HG02678 (cell line): Measurements from ENCODE around the gene CDKN3.
"Not testable (repeated sequence)": the region's sequence is repeated elsewhere in the genome, so short reads cannot be mapped to it uniquely, and the experiment has no call there.

ENCODE experiments used
- ATAC-seq: cut with Tn5 transposase; IDR thresholded peaks from one replicate; pipeline ENCODE4 v1.9.1; 2021; ENCODE audit warnings: mild to moderate bottlenecking, moderate library complexity; ENCODE audit not compliant: unreplicated experiment

CDKN3 gene

DNA sequence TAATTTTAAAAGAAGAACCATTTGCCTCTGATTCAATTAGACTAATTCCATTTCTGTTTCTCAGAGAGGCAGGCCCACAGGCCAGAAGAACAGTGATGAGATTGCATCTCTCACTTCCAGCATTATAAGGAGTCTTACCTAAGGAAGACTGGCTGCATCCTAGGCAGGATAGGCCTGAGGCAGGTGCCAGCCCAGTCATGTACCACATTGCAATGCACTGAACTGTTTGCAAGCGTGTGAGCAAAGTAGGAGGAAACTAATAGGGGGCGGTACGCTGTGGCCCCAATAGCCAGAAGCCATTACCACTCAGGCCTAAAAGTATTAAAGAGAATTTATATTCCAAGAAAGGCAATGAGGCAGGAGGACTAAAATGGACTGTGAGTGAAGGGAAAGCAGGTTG is 56.4 kb downstream of the CDKN3 start:
- ATAC-seq = no peak

DNA sequence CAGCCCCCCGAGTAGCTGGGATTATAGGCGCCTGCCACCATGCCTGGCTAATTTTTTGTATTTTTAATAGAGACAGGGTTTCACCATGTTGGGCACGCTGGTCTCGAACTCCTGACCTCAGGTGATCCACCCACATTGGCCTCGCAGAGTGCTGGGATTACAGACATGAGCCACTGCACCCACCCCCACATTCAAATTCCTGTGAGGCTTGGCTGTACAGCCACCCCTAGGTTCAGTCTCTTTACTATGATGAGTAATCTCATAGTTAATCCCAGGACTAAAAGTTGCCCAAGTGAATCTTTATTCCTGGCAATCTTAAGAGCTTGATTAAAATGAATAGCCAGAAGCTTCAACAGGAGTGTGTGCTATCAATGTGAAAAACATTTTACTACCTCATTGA is 57.2 kb downstream of the CDKN3 start:
- ATAC-seq = not testable (repeated sequence)

DNA sequence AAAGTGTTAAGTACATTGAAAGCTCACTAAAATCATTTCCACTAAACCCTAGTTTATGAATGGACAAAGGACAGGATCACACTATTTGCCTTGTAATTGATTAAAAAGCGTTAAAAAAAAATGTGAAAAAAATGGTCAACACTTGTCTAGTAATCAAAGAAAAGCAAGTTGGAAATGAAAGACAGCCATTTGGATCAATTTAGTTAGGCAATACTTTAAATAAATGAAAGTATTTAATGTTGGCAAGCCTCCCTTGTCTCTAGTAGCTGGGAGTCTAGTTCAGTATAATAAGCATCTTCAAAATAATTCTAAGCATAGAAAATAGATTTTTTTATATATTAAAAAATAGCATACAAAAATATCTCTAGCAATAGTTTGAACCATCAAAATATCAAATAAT is 58.6 kb downstream of the CDKN3 start:
- no peak for ATAC-seq

DNA sequence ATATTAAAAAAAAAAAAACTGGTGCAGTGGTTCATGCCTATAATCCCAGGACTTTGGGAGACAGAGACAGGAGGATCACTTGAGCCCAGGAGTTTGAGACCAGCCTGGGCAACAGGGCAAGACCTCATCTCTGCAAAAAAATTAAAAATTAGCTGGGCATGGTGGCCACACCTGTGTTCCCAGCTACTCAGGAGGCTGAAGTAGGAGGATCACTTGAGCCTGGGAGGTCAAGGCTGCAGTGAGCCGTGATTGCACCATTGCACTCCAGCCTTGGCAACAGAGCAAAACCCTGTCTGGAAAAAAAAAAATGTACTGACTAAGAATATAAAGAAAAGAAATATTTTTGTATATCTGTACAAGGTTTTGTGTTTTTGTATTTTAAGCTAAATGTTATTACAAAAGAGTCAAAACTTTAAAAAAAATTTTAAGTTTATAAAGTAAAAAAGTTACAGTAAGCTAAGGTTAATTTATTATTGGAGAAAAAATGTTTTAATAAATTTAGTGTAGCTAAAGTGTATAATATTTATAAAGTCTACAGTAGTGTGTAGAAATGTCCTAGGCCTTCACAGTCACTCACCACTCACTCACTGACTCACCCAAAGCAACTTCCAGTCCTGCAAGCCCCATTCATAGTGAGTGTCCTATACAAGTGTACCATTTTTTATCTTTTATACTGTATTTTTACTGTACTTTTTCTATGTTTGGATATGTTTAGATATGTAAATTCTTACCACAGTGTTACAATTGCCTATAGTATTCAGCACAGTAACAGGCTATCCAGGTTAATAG is 60.2 kb downstream of the CDKN3 start:
- not testable (repeated sequence) for ATAC-seq

DNA sequence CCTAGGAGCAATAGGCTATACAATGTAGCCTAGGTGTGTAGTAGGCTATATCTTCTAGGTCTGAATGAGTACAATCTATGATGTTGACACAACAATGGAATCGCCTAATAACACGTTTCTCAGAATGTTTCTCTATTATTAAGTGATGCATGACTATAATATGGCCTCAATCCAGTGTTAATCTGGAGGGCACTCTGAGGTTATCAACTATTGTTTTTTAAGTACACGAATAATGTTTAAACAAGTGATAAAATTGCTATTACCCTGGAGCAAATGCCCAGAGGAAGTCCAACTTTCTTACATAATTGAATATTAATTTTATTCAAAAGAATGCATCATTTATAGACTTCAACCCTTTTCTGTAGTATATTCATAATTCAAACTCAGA is 60.8 kb downstream of the CDKN3 start:
- ATAC-seq = no peak

DNA sequence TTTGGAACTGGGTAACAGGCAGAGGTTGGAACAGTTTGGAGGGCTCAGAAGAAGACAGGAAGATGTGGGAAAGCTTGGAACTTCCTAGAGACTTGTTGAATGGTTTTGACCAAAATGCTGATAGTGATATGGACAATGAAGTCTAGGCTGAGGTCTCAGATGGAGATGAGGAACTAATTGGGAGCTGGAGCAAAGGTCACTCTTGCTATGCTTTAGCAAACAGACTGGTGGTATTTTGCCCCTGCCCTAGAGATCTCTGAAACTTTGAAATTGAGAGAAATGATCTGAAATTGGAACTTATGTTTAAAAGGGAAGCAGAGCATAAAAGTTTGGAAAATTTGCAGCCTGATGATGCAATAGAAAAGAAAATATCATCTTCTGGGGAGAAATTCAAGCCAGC is 61.7 kb downstream of the CDKN3 start:
- ATAC-seq = not testable (repeated sequence)

DNA sequence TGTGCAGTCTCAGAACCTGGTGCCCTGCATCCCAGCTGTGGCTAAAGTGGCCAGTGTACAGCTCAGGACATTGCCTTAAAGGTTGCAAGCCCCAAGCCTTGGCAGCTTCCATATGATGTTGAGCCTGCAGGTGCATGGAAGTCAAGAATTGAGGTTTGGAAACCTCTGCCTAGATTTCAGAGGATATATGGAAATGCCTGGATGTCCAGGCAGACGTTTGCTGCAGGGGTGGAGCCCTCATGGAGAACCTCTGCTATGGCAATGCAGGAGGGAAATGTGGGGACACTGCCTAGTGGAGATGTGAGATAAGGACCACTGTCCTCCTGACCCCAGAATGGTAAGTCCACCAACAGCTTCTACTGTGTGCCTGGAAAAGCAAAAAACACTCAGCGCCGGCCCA is 62.3 kb downstream of the CDKN3 start:
- no peak for ATAC-seq

DNA sequence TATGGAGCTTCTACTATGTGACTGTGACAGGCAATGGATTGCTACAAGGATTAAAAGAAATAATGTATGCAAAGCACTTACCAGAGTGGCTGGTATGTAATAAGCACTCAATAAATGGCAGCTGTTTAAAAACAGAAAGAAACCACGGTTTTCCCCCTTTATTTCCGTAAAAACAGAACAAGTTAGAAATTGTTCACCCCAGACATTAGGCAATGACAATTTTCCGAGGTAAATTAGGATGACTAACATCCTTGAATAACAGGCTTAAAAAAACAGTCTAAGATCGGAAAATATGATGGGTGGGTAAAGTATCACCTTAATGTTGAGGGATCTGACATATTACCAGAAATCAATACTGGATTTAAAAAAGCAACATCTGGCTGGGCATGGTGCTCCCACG is 65.2 kb downstream of the CDKN3 start:
- no peak for ATAC-seq

DNA sequence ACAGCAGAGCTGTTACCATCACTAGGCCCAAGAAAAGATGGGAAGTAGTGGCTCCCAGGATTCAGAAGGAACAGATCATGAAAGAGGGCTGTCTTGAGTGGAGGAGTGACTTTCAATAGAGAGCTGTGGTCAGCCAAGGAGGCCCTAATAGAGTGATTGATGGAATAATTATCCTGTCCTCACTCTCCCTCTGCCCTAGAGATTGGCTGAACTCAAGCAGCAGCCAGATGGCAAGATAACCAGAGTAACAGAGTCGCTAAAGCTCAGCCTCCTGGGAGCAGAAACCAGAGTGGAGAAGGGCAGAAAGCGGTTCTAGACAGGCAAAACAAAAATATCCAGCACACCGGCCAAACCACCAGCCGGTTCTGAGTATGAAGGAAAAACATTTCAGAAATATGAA is 68.8 kb downstream of the CDKN3 start:
- no peak for ATAC-seq

DNA sequence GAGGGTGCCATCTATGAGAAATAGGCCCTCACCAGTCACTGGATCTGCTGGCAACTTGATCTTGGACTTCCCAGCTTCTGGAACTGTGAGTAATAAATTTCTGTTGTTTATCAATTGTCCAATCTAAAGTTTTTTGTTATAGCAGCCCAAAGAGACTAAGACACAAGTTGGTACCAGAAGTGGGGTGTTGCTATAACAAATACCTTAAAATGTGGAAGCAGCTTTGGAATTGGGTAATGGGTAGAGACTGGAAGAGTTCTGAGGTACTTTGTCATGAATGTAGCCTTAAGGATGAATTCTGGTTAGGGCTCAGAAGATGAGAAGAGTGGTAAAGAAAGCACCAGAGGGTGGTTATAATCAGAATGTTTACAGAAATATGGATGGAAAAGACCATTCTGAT is 70.5 kb downstream of the CDKN3 start:
- no peak for ATAC-seq
